ENCODE results near the gene BGN.

- TF ChIP-seq ZNF121 (tag by site-specific recombination; IDR thresholded peaks at IDR 0.05) = no peak
- TF ChIP-seq PRDM1 (tag by site-specific recombination; IDR thresholded peaks at IDR 0.05) = no peak
- no peak for TF ChIP-seq ZNF510 (tag by site-specific recombination; IDR thresholded peaks at IDR 0.05; ENCODE audit: insufficient replicate concordance)
- TF ChIP-seq CTCF (tag by site-specific recombination; IDR thresholded peaks at IDR 0.05) = no peak
- TF ChIP-seq ZNF398 (tag by site-specific recombination; IDR thresholded peaks at IDR 0.05) = no peak
- no peak for TF ChIP-seq ZNF114 (tag by site-specific recombination; IDR thresholded peaks at IDR 0.05)
- no peak for TF ChIP-seq REST (tag by site-specific recombination; IDR thresholded peaks at IDR 0.05)
- no peak for TF ChIP-seq ZNF248 (tag by site-specific recombination; IDR thresholded peaks at IDR 0.05)
- TF ChIP-seq TCF7L2 (IDR thresholded peaks at IDR 0.05; ENCODE audit: borderline replicate concordance, low read depth, low read length) = no peak
- no peak for TF ChIP-seq WT1 (tag by site-specific recombination; IDR thresholded peaks at IDR 0.05)
- TF ChIP-seq ZNF214 (tag by site-specific recombination; IDR thresholded peaks at IDR 0.05; ENCODE audit: borderline replicate concordance) = no peak
Observed at GRCh38 chrX:153486171-153486570, 8.6 kb upstream of the BGN start.
